DND-41 (cell line): ENCODE results near the gene SLC25A19.
A peak's percentile ranks its signal among the peaks of the same experiment; 100 is the strongest.

Experiments used
- CTCF ChIP-seq: IDR thresholded peaks from 2 replicates; pipeline ENCODE4 v1.5.1; 2012; ENCODE audit warnings: borderline replicate concordance, low read length, moderate library complexity, mild to moderate bottlenecking; ENCODE audit not compliant: poor library complexity, severe bottlenecking; ENCODE audit errors: extremely low read depth
- EZH2 ChIP-seq: IDR thresholded peaks from 3 replicates; pipeline ENCODE4 v1.6.1; 2012; ENCODE audit warnings: borderline replicate concordance, low read depth, mild to moderate bottlenecking, moderate library complexity, low read length, inconsistent platforms; ENCODE audit not compliant: severe bottlenecking

GRCh38 chr17:75289832-75290337 lies 652 bp upstream of the SLC25A19 start:
- TF ChIP-seq CTCF (peak; percentile 53), EZH2 (no peak)
